GM12878 (cell line): Measurements from ENCODE around the gene BBOX1. TPM values are rescaled to one million over a fixed set of nuclear protein-coding genes. Genes with fewer than 3 reads are reported as not detected.

Experiments
- ATAC-seq: fragments of 200-7000 bp; cut with Tn5 transposase; 3 replicates; pipeline ENCODE4 v1.9.1; 2020; ENCODE audit warnings: mild to moderate bottlenecking, moderate library complexity
- BruUV-seq: library from RNA; stranded (reverse); fragments of 400-500 nt; replicated peaks from 2 replicates; lab custom pipeline; 2021; lab: Mats Ljungman, UMichigan
- CTCF ChIA-PET: fragments of 300-600 bp; sonication (Branson Sonifier 250); formaldehyde crosslinking; extraction: SDS; loops from one replicate; lab custom pipeline; 2021; ENCODE audit warnings: inconsistent platforms; lab: Yijun Ruan, JAX
- POLR2A ChIA-PET: fragments of 350-600 bp; formaldehyde crosslinking; extraction: SDS; loops from one replicate; lab custom pipeline; 2021; ENCODE audit warnings: inconsistent platforms; lab: Charles Lee
- RAD21 ChIA-PET: fragments of 300-600 bp; sonication (Branson Sonifier 250); formaldehyde crosslinking; loops from one replicate; lab custom pipeline; 2023; ENCODE audit warnings: antibody characterized with exemption; ENCODE audit not compliant: unreplicated experiment; lab: Charles Lee
- SMC1A ChIA-PET: fragments of 300-600 bp; sonication (Branson Sonifier 250); formaldehyde crosslinking; loops from one replicate; lab custom pipeline; 2023; ENCODE audit not compliant: unreplicated experiment, uncharacterized antibody; lab: Charles Lee
- DNase-seq: peaks from one replicate; pipeline ENCODE4 v3.0.0-alpha.2; 2011; ENCODE audit warnings: low read depth, low spot score
- FAIRE-seq: peaks from 3 replicates; lab custom pipeline; 2011; peaks lifted over from hg19 to GRCh38; lab: Jason Lieb, UNC
- H2AFZ ChIP-seq: 2 replicates; pipeline ENCODE4 v1.6.0; 2011; ENCODE audit warnings: low read depth, low read length, control low read depth; ENCODE audit not compliant: control insufficient read depth
- H3K27ac ChIP-seq: 2 replicates; pipeline ENCODE4 v1.5.1; 2011; ENCODE audit warnings: control low read depth; ENCODE audit not compliant: control insufficient read depth, insufficient read depth
- H3K27me3 ChIP-seq, 2 experiments: replicated peaks in 1 of 2; 2 replicates each; pipeline versions ENCODE4 v1.6.0 to v1.6.1; 2011; ENCODE audit warnings: low read length in 1 of 2; ENCODE audit not compliant: control insufficient read depth in 2 of 2, insufficient read depth in 2 of 2
- H3K36me3 ChIP-seq, 2 experiments: 2 replicates each; pipeline ENCODE4 v1.5.1; 2011; ENCODE audit warnings: low read length in 1 of 2; ENCODE audit not compliant: control insufficient read depth in 2 of 2, insufficient read depth in 2 of 2
- H3K4me1 ChIP-seq: 2 replicates; pipeline ENCODE4 v1.6.1; 2011; ENCODE audit warnings: mild to moderate bottlenecking, low read length, moderate library complexity, mixed read lengths; ENCODE audit not compliant: control insufficient read depth, insufficient read depth
- H3K4me2 ChIP-seq: 2 replicates; pipeline ENCODE4 v1.6.0; 2011; ENCODE audit warnings: control low read depth; ENCODE audit not compliant: control insufficient read depth, insufficient read depth
- H3K4me3 ChIP-seq: fragments of 200-600 bp; sonication (generic); 2 replicates; pipeline ENCODE4 v1.5.1; 2016
- H3K79me2 ChIP-seq: 2 replicates; pipeline ENCODE4 v1.6.0; 2011; ENCODE audit warnings: low read length; ENCODE audit not compliant: control insufficient read depth, insufficient read depth
- H3K9ac ChIP-seq: 2 replicates; pipeline ENCODE4 v1.8.0; 2011; ENCODE audit warnings: low read length, control low read depth, mixed read lengths; ENCODE audit not compliant: control insufficient read depth, insufficient read depth
- H3K9me3 ChIP-seq: replicated peaks from 3 replicates; pipeline ENCODE4 v1.5.1; 2011; ENCODE audit warnings: mild to moderate bottlenecking, low read length; ENCODE audit not compliant: control insufficient read depth, insufficient read depth
- H4K20me1 ChIP-seq: 2 replicates; pipeline ENCODE4 v1.6.0; 2011; ENCODE audit not compliant: control insufficient read depth, insufficient read depth
- BACH1 ChIP-seq: fragments of 450-650 bp; IDR thresholded peaks from 2 replicates; pipeline ENCODE4 v1.6.1; 2017; ENCODE audit warnings: mild to moderate bottlenecking, borderline replicate concordance
- BCL11A ChIP-seq: IDR thresholded peaks from 2 replicates; pipeline ENCODE4 v1.6.1; 2011; ENCODE audit warnings: low read depth, low read length
- CEBPB ChIP-seq, 2 experiments: fragments of 150-350 bp in 1 of 2; IDR thresholded peaks; 2 replicates each; pipeline ENCODE4 v1.6.1; 2012 to 2014; ENCODE audit warnings: low read depth in 2 of 2, low read length in 2 of 2, borderline replicate concordance in 1 of 2, inconsistent platforms in 1 of 2
- CHD2 ChIP-seq: IDR thresholded peaks from 2 replicates; pipeline ENCODE4 v1.6.1; 2011; ENCODE audit warnings: low read depth, low read length, improper control_type of control experiment, borderline replicate concordance
- IKZF2 ChIP-seq, 2 experiments: fragments of 450-650 bp; IDR thresholded peaks; 2 replicates each; pipeline ENCODE4 v1.6.1; 2017; ENCODE audit warnings: mild to moderate bottlenecking in 2 of 2, moderate library complexity in 2 of 2
- IRF4 ChIP-seq: IDR thresholded peaks from 2 replicates; pipeline ENCODE4 v1.6.1; 2011; ENCODE audit warnings: low read depth, low read length
- NFYA ChIP-seq: IDR thresholded peaks from 2 replicates; pipeline ENCODE4 v1.6.1; 2011; ENCODE audit warnings: low read depth, mild to moderate bottlenecking, low read length, improper control_type of control experiment, borderline replicate concordance
- POLR2AphosphoS2 ChIP-seq: IDR thresholded peaks from 2 replicates; pipeline ENCODE4 v1.6.1; 2011; ENCODE audit warnings: low read depth, mild to moderate bottlenecking, low read length, improper control_type of control experiment, moderate library complexity
- SMARCA5 ChIP-seq: fragments of 450-650 bp; IDR thresholded peaks from 2 replicates; pipeline ENCODE4 v1.6.1; 2017; ENCODE audit warnings: mild to moderate bottlenecking
- SREBF1 ChIP-seq: IDR thresholded peaks from 2 replicates; pipeline ENCODE4 v1.6.1; 2012; ENCODE audit warnings: mild to moderate bottlenecking, low read length
- WGBS: methylation state at CpG from one replicate; pipeline ENCODE4 v1.1.6; 2016; ENCODE audit warnings: low lambda C conversion rate; ENCODE audit not compliant: insufficient replicate concordance, insufficient coverage; ENCODE audit errors: missing lambda C conversion rate; 5-methylcytosine and 5-hydroxymethylcytosine counted together
- in situ Hi-C: fragments of 300-500 bp; cut with MboI; formaldehyde crosslinking; loops from 9 replicates; pipeline ENCODE4 v1.14.3; 2018; ENCODE audit warnings: mixed read lengths
- intact Hi-C: fragments of 100-400 bp; cut with micrococcal nuclease; formaldehyde crosslinking; loops from one replicate; pipeline ENCODE4 v1.14.2; 2022; ENCODE audit not compliant: unreplicated experiment
- polyA plus RNA-seq, 11 experiments: library from polyadenylated mRNA; depleted of rRNA in 4 of 11; unstranded in 6 of 11; stranded (reverse) in 5 of 11; fragments of >200 nt; fragmentation: Nextera tagmentation in 4 of 11; fragmentation: Illumina TruSeq in 1 of 11; extraction: Ambion mirVana in 4 of 11; extraction: Trizol in 1 of 11; gene quantifications; 1 replicate in 1 of 11; 2 replicates in 10 of 11; pipeline versions ENCODE4 v1.2.1 to v1.2.3, GENCODE V29; 2011 to 2016; ENCODE audit warnings: inconsistent platforms in 2 of 11, missing spikeins in 2 of 11, low read depth in 1 of 11
- total RNA-seq, 4 experiments: library from RNA; depleted of rRNA in 3 of 4; stranded (reverse); fragments of >200 nt in 3 of 4; fragmentation: Illumina TruSeq in 1 of 4; extraction: Trizol in 1 of 4; gene quantifications; 2 replicates each; pipeline versions ENCODE4 v1.2.1 to v1.2.3, GENCODE V29; 2013 to 2021
- TF ChIP-seq, protein P1 (sequence below): IDR thresholded peaks from 2 replicates; pipeline ENCODE4 v1.6.1; 2012; ENCODE audit warnings: low read depth, low read length, improper control_type of control experiment
- TF ChIP-seq, protein P2 (sequence below): fragments of 450-650 bp; IDR thresholded peaks from 2 replicates; pipeline ENCODE4 v1.6.1; 2018; ENCODE audit warnings: mild to moderate bottlenecking, low read depth, moderate library complexity; ENCODE audit not compliant: partially characterized antibody
- TF ChIP-seq, protein P3 (sequence below): IDR thresholded peaks from 2 replicates; pipeline ENCODE4 v1.6.1; 2011; ENCODE audit warnings: low read depth, low read length, improper control_type of control experiment, borderline replicate concordance
- TF ChIP-seq, protein P4 (sequence below): fragments of 450-650 bp; IDR thresholded peaks from 2 replicates; pipeline ENCODE4 v1.6.1; 2017; ENCODE audit warnings: mild to moderate bottlenecking, low read depth, inconsistent platforms; ENCODE audit not compliant: poor library complexity, severe bottlenecking
- TF ChIP-seq, protein P5 (sequence below): fragments of 150-350 bp; IDR thresholded peaks from 2 replicates; pipeline ENCODE4 v1.6.1; 2016; ENCODE audit warnings: low read depth, low read length

BBOX1 gene
- total and polyA plus RNA-seq, 10 of the 15 experiments (the other 5 are each of a cell fraction or from before 2014, with no cell fraction given) = 3.5 TPM; not detected in 9

DNA sequence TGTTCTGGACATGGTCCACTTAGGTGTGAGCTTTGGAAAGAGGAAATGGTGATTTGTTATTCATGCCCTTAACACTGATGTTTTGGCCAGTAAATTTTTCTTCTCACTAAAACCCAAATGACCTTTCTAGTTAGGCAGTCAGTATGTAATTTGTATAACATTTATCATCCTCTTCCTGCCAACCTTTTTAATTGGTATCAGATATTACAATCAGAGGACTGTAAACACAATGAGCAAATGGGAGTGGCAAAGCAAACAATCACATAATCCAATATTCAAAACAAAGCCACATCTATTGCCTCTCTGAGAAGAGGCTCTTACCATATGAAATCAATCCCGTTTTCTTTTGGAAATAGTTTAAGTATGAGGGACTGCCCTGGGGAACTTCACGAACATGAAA is 49.1 kb downstream of the BBOX1 start:
- 4% methylated on average over 2 of the region's 2 CpGs for WGBS
- RAD21 ChIA-PET = no interaction called here
- in situ Hi-C loops (no loop called here), intact Hi-C loops (no loop called here)
- no peak overlapping the region for H3K27ac ChIP-seq
- no peak overlapping the region for H3K9ac ChIP-seq
- BruUV-seq = no TSS peak
- POLR2A ChIA-PET = no interaction called here
- DNase-seq (no peak), FAIRE-seq (no peak), ATAC-seq (no peak)
- CTCF ChIA-PET = interaction anchor here (1.3 kb wide), 1 partner anchor 24 kb away, joined by 3 read pairs; no protein-coding TSS in a partner anchor
- H3K27me3 ChIP-seq = no peaks in the 10 kb centered on the region
- no peak overlapping the region for H3K4me2 ChIP-seq
- no peaks in the 10 kb centered on the region for H3K36me3 ChIP-seq
- H3K79me2 ChIP-seq = no peaks in the 10 kb centered on the region
- SMC1A ChIA-PET = no interaction called here
- H3K4me3 ChIP-seq = no peak overlapping the region
- no peaks in the 10 kb centered on the region for H4K20me1 ChIP-seq
- no peaks in the 10 kb centered on the region for H3K4me1 ChIP-seq
- H3K9me3 ChIP-seq = no peaks in the 10 kb centered on the region
- H2AFZ ChIP-seq = no peak overlapping the region
- TF ChIP-seq IKZF2 (IDR thresholded peaks at IDR 0.05) (no peak), CEBPB (IDR thresholded peaks at IDR 0.05; ENCODE audit: borderline replicate concordance in 1 of 2, low read depth in 2 of 2, low read length in 2 of 2) (no peak), NFYA (no peak), CHD2 (no peak), POLR2AphosphoS2 (no peak), SMARCA5 (no peak), BCL11A (no peak), BACH1 (no peak), IRF4 (no peak), SREBF1 (no peak)
- TF ChIP-seq, protein P1, sequence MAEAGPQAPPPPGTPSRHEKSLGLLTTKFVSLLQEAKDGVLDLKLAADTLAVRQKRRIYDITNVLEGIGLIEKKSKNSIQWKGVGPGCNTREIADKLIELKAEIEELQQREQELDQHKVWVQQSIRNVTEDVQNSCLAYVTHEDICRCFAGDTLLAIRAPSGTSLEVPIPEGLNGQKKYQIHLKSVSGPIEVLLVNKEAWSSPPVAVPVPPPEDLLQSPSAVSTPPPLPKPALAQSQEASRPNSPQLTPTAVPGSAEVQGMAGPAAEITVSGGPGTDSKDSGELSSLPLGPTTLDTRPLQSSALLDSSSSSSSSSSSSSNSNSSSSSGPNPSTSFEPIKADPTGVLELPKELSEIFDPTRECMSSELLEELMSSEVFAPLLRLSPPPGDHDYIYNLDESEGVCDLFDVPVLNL = no peak
- TF ChIP-seq, protein P2, sequence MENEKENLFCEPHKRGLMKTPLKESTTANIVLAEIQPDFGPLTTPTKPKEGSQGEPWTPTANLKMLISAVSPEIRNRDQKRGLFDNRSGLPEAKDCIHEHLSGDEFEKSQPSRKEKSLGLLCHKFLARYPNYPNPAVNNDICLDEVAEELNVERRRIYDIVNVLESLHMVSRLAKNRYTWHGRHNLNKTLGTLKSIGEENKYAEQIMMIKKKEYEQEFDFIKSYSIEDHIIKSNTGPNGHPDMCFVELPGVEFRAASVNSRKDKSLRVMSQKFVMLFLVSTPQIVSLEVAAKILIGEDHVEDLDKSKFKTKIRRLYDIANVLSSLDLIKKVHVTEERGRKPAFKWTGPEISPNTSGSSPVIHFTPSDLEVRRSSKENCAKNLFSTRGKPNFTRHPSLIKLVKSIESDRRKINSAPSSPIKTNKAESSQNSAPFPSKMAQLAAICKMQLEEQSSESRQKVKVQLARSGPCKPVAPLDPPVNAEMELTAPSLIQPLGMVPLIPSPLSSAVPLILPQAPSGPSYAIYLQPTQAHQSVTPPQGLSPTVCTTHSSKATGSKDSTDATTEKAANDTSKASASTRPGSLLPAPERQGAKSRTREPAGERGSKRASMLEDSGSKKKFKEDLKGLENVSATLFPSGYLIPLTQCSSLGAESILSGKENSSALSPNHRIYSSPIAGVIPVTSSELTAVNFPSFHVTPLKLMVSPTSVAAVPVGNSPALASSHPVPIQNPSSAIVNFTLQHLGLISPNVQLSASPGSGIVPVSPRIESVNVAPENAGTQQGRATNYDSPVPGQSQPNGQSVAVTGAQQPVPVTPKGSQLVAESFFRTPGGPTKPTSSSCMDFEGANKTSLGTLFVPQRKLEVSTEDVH = no peak
- TF ChIP-seq, protein P3, sequence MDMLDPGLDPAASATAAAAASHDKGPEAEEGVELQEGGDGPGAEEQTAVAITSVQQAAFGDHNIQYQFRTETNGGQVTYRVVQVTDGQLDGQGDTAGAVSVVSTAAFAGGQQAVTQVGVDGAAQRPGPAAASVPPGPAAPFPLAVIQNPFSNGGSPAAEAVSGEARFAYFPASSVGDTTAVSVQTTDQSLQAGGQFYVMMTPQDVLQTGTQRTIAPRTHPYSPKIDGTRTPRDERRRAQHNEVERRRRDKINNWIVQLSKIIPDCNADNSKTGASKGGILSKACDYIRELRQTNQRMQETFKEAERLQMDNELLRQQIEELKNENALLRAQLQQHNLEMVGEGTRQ = no peak
- TF ChIP-seq, protein P4, sequence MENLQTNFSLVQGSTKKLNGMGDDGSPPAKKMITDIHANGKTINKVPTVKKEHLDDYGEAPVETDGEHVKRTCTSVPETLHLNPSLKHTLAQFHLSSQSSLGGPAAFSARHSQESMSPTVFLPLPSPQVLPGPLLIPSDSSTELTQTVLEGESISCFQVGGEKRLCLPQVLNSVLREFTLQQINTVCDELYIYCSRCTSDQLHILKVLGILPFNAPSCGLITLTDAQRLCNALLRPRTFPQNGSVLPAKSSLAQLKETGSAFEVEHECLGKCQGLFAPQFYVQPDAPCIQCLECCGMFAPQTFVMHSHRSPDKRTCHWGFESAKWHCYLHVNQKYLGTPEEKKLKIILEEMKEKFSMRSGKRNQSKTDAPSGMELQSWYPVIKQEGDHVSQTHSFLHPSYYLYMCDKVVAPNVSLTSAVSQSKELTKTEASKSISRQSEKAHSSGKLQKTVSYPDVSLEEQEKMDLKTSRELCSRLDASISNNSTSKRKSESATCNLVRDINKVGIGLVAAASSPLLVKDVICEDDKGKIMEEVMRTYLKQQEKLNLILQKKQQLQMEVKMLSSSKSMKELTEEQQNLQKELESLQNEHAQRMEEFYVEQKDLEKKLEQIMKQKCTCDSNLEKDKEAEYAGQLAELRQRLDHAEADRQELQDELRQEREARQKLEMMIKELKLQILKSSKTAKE = no peak
- TF ChIP-seq, protein P5, sequence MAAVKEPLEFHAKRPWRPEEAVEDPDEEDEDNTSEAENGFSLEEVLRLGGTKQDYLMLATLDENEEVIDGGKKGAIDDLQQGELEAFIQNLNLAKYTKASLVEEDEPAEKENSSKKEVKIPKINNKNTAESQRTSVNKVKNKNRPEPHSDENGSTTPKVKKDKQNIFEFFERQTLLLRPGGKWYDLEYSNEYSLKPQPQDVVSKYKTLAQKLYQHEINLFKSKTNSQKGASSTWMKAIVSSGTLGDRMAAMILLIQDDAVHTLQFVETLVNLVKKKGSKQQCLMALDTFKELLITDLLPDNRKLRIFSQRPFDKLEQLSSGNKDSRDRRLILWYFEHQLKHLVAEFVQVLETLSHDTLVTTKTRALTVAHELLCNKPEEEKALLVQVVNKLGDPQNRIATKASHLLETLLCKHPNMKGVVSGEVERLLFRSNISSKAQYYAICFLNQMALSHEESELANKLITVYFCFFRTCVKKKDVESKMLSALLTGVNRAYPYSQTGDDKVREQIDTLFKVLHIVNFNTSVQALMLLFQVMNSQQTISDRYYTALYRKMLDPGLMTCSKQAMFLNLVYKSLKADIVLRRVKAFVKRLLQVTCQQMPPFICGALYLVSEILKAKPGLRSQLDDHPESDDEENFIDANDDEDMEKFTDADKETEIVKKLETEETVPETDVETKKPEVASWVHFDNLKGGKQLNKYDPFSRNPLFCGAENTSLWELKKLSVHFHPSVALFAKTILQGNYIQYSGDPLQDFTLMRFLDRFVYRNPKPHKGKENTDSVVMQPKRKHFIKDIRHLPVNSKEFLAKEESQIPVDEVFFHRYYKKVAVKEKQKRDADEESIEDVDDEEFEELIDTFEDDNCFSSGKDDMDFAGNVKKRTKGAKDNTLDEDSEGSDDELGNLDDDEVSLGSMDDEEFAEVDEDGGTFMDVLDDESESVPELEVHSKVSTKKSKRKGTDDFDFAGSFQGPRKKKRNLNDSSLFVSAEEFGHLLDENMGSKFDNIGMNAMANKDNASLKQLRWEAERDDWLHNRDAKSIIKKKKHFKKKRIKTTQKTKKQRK = no peak
